Pulmonary artery endothelial cell (primary cell): ENCODE measurements around the gene PRTFDC1. TPM values are rescaled to one million over a fixed set of nuclear protein-coding genes. Genes with fewer than 3 reads are reported as not detected.

Experiments
- DNase-seq: peaks from one replicate; pipeline ENCODE4 v3.0.0-alpha.2; 2011; ENCODE audit warnings: low read depth, low spot score
- total RNA-seq: library from RNA; depleted of rRNA; stranded (reverse); fragments of >200 nt; gene quantifications from 2 replicates; pipeline ENCODE4 v1.2.3, GENCODE V29; 2014

Gene PRTFDC1
- total RNA-seq, 1 donor from 2014 or later = 6.7 TPM

DNA sequence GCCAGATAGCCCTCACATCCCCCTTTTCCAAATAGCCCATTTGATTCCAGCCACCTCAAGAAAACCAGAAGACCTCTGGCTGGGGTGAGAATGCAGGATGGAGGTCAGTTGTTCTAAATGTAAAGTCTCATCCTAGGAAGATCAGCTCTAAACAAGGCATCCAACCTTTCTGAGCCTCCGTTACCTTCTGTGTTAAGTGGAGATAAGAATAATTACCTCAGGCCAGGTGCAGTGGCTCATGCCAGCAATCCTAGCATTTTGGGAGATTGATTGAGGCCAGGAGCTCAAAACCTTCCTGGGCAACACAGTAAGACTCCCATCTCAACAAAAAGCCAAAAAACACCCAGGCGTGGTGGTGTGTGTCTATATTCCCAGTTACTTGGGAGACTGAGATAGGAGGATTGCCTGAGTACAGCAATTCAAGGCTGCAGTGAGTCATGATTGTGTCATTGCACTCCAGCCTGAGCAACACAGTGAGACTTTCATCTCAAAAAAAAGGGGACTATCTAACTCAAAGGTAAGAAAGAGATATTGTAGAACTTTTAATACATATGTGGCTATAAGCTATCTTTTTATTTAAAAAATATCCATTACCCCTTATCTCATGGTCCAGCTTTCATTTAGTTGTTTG lies 43.5 kb downstream of the PRTFDC1 start:
- DNase-seq = no peak

DNA sequence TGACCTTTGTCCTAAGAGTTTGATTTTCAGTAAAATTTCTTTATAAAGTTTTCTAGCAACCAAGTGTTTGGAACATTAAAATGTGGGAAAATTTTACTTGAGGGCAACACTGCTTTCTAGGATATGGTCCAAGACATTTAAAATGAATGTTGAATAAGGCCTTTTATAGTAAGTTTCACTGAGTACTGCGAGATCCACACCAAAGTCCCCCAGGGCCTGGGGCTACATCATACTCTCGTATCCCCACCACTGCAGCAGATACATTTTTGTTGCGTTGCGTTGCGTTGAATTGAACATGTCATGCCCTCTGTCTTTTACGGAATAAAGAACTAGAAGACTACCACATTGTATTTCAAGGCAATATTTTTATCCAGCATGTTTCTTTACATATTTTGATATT lies 44.5 kb downstream of the PRTFDC1 start:
- DNase-seq = no peak

DNA sequence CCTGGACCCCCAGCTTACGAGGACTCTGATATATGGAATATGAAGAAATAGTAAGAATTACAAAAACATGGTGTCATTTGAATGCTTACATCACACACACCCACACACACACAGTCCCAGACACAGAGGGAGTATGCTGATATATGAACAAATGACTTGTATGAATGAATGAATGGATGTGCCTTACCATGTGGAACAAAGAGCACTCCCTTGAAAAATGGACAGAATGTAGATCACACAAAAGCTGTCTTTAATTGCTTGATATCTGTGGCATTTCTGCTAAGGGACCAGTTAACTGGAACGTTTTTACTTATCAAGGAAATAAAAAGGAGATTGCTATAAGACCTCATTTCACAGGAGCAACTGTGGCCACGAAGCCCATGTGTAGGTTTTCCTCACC lies 46.0 kb downstream of the PRTFDC1 start:
- no peak for DNase-seq

DNA sequence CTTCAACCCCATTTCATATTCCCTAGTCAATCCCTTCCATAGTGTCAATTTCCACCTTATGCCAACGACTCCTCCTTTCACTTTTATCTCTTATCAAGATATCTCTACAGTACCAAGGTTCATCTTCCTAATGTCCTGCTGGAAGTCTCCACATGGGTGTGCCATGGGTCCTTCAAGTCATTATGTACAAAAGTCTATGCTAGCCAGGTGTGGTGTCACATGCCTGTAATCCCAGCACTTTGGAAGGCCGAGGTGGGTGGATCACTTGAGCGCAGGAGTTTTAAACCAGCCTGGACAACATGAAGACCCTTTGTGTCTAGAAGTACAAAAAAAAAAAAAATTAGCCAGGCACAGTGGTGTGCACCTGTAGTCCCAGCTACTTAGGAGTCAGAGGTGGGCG lies 47.6 kb downstream of the PRTFDC1 start:
- DNase-seq = no peak

DNA sequence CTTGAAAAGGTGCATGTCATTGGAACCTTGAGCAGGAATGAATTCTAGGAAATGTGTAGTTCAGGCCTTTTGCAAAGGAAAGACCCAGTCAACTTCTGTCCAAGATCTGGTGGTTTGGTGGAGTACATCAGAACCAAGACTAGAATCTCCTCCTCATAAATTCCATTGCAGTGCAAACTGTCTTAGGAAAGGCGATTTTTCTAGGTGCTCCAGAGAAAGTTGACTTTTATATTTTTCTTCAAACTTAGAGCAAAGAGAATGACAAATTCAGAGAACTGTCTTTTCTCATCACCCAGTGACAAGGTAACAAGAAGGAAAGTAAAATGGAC lies 50.0 kb downstream of the PRTFDC1 start:
- DNase-seq = no peak

DNA sequence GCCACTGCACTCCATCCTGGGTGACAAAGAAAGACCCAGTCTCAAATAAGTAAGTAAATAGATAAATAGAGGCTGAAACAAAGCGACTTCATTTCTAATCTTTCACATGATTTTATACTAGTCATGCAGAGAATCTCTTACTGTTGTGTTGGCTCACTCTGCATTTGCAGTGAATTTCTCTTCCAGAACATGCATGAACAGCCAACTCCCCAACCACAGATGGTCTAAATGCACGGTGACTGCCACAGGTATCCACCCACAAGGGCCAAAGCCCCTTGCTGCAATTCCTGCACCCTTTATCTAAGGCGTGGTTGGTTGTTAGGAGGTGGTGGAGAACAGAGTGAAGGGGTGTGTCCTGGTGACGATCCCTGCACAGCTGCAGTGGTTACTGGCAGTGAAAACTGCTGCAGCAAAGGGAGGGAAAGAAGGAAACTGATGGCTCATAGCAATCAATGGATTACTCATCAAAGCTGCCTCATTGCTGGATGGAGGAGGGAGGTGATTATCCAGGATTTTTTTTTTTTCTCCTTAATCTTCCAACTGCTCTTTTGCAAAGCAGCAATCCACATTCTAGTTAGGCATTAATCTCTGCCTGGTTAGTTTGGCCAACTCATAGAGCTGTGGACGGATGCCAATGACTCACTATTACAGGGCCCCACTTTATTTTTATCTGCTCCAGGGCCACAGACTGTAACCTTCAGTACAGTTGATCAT lies 50.6 kb downstream of the PRTFDC1 start:
- peak; percentile 48 for DNase-seq

DNA sequence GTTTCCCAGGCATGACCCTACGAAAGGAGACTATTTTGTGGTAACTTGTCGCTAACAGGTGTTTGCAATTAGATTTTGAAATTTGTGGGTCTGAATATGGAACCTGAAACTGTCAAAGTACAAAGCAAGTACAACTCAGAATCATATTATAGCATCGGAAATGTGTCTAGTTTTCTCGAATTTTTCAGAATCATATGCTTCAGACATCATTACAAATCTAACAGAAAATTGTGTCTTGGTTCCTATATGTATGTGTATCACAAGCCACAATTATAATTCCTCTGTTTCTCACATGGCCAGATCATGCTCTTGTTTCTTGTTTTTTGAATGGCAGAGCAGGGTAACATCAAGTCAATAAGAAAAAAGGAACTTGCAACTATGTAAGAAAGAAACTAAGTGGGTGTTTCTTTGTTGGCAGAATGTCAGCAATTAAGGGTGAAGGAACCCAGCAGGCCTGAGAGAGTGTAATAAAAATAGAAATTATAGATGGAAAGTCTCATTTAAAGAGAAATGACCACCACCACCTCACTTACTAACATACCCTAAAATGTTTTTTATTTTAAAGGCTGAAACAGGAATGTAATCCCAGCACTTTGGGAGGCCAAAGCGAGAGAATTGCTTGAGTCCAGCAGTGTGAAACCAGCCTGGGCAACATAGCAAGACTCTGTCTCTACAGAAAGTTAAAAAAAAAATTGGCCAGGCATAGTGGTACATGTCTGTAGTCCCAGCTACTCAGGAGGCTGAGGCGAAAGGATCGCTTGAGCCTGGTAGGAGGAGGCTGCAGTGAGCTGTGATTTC lies 51.3 kb downstream of the PRTFDC1 start:
- no peak for DNase-seq

DNA sequence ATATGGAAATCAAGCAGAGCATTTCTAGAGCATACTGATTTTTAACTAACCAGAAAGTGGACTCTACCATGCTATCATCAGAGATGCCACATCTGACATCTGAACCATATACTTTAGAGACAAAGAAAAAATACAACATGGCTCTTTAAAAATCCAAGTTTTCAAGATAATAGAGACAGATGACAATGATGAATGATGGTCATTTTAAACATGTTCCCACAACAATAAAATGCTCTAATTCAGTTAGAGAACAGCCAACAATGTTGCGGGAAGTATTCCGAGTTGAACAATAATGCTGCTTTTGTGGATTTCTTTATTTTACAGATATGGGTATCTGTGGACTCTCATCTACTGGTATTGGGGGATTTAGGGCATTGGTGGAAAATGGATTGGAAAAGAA lies 52.8 kb downstream of the PRTFDC1 start:
- DNase-seq = no peak

DNA sequence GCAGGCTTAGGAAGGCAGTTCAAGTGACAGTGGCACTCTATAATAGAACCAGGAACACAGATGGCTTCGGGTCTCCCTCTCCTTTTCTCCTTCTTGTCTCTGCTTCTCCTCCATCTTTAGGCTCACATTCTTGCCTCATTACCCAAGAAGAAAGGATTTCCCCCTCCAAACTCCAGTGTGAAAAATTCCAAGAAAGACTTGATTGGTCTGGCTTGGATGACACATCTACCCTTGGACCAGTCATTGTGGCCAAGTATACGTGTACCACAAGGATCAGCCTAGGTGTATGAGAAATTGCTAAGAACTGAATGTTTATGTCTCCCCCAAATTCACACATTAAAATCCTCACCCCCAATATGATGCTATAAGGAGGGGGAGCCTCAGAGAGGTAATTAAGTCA lies 53.9 kb downstream of the PRTFDC1 start:
- no peak for DNase-seq

DNA sequence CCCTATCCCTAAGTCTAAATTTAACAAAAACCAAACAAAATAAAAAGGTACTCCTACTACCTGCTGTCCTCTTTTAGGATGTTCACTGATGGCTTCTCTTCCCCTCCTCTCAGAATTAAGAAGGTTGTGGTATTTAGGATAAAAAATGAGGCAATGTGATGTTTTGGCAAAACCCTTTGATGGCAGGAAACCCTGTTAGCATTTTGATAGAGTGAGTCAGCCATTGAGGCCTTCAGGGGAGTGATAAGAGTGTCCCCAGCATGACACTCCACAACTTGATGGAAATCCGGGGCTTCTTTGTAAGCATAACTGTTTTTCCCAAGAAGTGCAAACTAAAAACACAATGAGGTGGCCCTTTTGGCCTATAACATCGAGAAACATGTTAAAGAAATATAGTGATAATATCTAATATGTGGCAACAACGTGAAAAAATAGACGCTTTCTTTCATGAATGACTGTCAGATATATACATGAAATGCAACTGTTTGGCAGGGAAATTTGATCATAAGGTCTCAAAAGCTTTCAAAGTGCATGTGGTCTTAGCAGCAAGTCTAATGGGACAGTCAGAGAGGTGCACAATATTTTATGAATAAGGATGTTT lies 55.0 kb downstream of the PRTFDC1 start:
- DNase-seq = peak; percentile 26

DNA sequence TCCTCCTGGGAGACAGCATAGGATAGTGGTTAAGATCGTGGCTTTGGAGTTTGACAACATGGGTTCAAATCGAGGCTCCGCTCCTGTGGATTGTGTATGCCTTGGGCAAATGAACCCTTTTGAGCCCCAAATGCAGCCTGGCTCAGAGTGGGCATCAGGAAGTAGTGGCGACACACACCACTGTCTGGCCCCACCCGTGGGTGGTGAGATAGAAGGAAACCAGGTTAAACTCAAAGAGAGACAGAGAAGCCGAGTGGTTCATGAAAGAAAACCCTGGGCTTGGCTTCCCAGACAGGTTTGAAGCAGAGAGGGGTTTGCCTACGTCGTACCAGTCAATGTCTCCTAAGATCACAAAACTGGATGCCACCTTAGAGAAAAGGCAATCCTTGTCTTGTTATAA lies 57.7 kb downstream of the PRTFDC1 start:
- no peak for DNase-seq

DNA sequence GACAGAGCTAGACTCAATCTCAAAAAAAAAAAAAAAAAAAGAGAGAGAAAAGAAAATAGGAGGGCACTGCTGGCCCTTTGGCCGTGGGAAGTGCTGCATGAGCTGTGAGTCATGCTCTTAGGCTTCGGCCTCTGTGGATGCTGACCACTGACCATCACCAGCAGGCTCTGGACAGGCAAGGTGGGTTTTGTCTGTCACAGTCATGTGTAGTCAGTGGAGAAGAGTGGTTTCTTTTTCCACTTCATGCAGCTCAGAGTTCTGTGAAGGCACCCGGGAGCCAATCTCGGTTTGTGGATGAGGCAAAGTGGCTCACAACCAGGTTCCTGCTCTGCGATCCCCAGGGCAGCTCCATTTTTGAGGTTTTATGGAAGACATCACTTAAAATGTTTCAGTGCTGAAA lies 58.1 kb downstream of the PRTFDC1 start:
- DNase-seq = peak; percentile 17

DNA sequence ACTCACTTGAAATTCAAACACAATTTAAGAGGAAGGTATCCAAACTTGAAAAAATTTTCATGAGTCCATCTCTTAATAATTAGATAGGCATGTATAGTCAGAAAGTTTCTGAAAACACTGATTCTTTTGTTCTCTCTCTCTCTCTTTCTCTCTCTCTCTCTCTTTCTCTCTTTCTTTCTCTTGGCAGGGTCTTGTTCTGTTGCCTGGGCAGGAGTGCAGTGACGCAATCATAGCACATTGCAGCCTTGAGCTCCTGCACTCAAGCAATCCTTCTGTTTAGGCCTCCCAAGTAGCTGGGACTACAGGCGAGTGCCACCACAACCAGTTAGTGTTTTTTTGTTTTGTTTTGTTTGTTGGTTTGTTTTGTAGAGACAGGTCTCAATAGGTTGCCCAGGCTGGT lies 59.3 kb downstream of the PRTFDC1 start:
- DNase-seq = no peak

DNA sequence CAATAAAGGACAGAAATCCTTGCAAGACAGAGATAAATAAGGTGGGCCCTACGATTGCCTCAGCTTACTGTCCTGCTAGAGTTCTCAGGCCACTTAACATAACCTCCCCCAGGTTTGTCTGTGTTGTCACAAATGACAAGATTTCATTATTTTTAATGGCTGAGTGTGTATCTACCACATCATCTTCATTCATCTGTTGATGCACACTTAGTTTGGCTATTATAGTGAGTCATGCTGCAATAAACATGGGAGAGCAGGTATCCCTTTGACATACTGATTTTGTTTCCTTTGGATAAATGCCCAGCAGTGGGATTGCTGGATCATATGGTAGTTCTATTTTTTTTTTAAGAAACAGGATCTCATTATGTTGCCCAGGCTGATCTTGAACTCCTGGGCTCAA lies 60.6 kb downstream of the PRTFDC1 start:
- no peak for DNase-seq

DNA sequence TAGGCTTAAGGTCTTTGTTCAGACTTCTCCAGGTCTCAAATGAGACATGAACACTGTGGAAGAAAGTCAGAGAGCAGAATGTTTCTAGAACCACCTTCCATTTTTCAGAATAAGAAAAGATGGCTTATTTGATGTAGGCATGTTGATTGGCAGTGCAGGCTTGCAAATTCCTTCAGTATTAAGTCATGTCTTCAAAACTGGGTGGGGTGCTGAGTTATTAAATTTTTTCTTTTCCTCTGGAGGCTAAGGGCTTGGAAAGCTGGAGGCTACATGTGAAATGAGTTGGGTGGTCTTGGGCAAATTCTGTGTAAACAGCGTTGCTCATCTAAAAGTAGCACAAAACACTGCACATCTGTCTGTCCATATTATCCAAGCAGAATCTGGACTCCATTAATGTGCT lies 62.8 kb downstream of the PRTFDC1 start:
- no peak for DNase-seq

DNA sequence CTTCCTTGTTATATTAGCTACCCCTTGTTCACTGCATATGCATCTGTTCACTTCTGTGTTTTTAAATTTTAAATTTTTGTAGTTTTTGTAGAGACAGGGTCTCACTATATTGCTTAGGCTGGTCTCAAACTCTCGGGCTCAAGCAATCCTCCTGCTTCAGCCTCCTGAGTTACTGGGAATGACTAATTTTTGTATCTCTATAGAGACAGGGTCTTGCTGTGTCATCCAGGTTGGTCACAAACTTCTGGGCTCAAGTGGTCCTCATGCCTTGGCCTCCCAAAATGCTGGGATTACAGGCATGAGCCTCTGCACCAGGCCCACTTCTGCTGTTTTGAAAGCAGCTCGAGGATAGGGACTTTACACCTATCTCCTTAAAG lies 64.6 kb downstream of the PRTFDC1 start:
- no peak for DNase-seq

DNA sequence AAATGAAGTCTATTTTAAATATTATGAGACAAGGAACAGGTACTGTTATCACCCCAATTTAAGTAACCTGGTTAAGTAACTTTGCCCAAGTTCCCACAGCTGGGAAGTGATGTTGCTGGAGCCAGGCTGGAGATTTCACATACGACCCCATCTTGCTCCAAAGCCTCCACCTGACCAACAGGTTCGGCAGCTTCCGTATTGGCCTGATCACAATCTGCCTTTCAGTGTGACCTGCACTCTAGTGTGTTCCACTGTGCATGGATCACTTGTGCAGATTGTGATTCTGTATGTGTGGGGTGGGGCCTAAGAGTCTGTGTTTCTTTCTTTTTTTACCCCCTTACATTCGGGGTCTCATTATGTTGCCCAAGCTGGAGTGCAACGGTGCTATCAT lies 66.1 kb downstream of the PRTFDC1 start:
- DNase-seq = no peak

DNA sequence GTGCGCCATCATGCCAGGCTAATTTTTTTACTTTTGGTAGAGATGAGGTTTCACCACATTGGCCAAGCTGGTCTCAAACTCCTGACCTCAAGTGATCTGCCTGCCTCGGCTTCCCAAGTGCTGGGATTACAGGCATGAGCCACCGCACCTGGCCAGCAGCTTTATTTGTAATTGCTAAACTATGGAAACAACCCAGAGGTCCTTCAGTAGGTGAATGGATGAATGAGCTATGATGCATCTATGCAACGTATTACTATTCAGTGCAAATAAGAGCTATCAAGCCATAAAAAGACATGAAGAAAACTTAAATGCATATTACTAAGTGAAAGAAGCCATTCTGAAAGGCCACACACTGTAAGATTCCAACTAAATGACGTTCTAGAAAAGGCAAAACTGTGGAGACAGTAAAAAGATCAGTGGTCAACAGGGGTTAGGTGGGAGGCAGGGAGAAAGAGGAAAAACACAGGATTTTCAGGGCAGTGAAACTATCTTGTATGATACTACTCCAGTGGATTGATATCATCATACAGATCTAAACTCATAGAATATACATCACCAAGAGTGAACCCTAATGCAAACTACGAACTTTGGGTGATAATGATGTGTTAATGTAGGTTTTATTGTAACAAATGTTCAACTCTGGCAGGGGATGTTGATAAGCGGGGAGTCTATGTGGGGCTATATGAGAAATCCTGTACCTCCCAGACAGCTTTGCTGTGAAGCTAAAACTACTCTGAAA lies 66.7 kb downstream of the PRTFDC1 start:
- no peak for DNase-seq

DNA sequence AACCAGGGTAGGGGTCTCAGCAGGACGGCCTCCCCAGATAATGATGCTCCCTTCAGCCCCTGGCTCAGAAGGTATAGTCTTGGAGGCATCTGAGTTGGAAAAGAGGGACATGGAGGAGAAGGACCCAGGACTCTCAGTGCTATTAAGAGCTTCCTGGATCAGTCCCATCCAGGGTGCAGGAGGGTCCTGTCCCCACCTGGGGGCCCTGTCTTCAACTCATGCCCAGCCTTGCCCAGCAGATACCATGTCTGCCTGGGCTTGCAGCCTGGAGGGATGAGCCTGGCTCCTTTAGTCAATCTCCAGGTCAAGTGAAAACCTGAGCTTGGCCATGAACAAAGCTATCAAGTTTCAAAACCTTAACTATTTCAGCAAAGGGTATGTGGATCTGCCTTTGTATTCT lies 67.6 kb downstream of the PRTFDC1 start:
- DNase-seq = no peak

DNA sequence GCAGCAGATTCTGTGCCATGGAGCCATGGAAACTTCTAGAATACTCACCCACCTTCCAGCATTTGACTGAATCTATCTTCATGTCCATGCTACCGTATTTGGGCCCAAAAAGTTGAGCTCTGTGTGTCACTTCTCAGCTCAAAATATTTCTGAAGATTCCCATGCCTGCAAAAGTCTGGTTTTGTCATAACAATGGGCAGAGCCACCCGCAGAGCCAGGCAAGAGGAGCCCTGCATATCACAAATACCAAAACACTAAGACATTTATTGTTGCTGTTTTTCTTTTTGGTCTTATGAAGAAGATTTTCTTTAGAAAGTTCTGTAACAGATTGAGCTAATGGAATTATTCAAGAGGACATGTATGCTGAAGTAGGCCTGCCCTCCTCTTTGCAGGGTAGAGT lies 68.1 kb downstream of the PRTFDC1 start:
- DNase-seq = no peak

DNA sequence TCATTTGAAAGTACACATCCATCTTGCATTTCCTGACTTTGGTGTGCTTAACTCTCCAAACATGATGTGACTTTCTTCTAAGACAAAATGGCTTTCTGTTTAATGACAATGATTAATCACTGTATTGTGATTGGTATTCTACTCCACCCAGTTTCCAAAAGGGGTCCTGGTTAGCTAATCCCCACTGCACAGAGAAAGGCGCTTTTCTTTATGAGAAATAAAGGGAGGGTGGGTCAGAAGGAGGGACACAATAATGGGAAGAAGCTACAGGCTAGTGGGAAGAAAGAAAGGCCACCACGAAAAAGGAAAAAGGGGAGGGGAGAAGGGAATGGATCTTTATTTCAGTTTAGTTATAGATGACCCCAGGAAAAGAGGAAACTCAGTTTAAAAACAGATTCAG lies 69.2 kb downstream of the PRTFDC1 start:
- DNase-seq = no peak
